GM10248 (cell line): ENCODE measurements around the gene CEP112.

Experiments
- CTCF ChIA-PET: fragments of 300-600 bp; sonication (Branson Sonifier 250); formaldehyde crosslinking; extraction: SDS; loops from one replicate; lab custom pipeline; 2021; ENCODE audit warnings: antibody characterized with exemption; lab: Yijun Ruan, JAX
- POLR2A ChIA-PET: fragments of 350-650 bp; sonication (Branson Sonifier 250); formaldehyde crosslinking; extraction: SDS; loops from one replicate; lab custom pipeline; 2020; ENCODE audit warnings: antibody characterized with exemption; lab: Yijun Ruan, JAX
- DNase-seq: peaks from one replicate; pipeline ENCODE4 v3.0.0; 2012; ENCODE audit errors: extremely low spot score
- CTCF ChIP-seq: IDR thresholded peaks from 2 replicates; pipeline ENCODE4 v1.5.1; 2012; ENCODE audit warnings: mild to moderate bottlenecking, low read depth; ENCODE audit errors: extremely low read depth, missing control alignments, control extremely low read depth

CEP112 gene

GRCh38 chr17:65820306-65820705, 371.6 kb downstream of the CEP112 start:
- no peak for TF ChIP-seq CTCF
- POLR2A ChIA-PET, result no interaction called here

GRCh38 chr17:65819810-65820209, 372.1 kb downstream of the CEP112 start:
- ChIA-PET POLR2A (no interaction called here), CTCF (interaction anchor here (2.1 kb wide), 1 partner anchor 26 kb away, joined by 6 read pairs; no protein-coding TSS in a partner anchor)
- no peak for DNase-seq
- TF ChIP-seq CTCF, result no peak

More at GRCh38 chr17:65820306-65820705, 371.6 kb downstream of the CEP112 start:
- CTCF ChIA-PET, result interaction anchor here (2.1 kb wide), 1 partner anchor 26 kb away, joined by 6 read pairs; no protein-coding TSS in a partner anchor
- DNase-seq, result no peak

GRCh38 chr17:65817951-65818350, 374.0 kb downstream of the CEP112 start:
- no peak for DNase-seq
- ChIA-PET CTCF (no interaction called here), POLR2A (no interaction called here)
- TF ChIP-seq CTCF, result no peak

GRCh38 chr17:65814418-65814817, 377.5 kb downstream of the CEP112 start:
- ChIA-PET POLR2A (no interaction called here), CTCF (no interaction called here)
- no peak for TF ChIP-seq CTCF
- DNase-seq, result no peak

- TF ChIP-seq CTCF, result no peak
- POLR2A ChIA-PET, result no interaction called here
- no peak for DNase-seq
- CTCF ChIA-PET, result no interaction called here
These were observed 378.6 kb downstream of the CEP112 start for GRCh38 chr17:65813306-65813705.

GRCh38 chr17:65811043-65811442, 380.9 kb downstream of the CEP112 start:
- CTCF ChIA-PET, result interaction anchor here (1.1 kb wide), 1 partner anchor 16 kb away, joined by 4 read pairs; no protein-coding TSS in a partner anchor

More at GRCh38 chr17:65811043-65811442, 380.9 kb downstream of the CEP112 start:
- no peak for DNase-seq
- TF ChIP-seq CTCF, result no peak
- POLR2A ChIA-PET, result no interaction called here
